Choroid plexus epithelial cell (primary cell): ENCODE results near the gene RCOR3.

Experiments used
- DNase-seq: peaks from one replicate; pipeline ENCODE4 v3.0.0-alpha.2; 2010; ENCODE audit warnings: low read depth
- H3K4me3 ChIP-seq: 2 replicates; pipeline ENCODE4 v1.5.1; 2011; ENCODE audit warnings: low read depth, mild to moderate bottlenecking, control low read depth, low read length, moderate library complexity
- CTCF ChIP-seq: conservative IDR thresholded peaks from 2 replicates; pipeline ENCODE4 v1.5.1; 2011; ENCODE audit warnings: low read depth, mild to moderate bottlenecking, control low read depth, inconsistent platforms, low read length, moderate library complexity

The RCOR3 gene

GRCh38 chr1:211279340-211279739 lies 20.2 kb downstream of the RCOR3 start:
- no peak overlapping the region for H3K4me3 ChIP-seq
- TF ChIP-seq CTCF: no peak
- no peak for DNase-seq

- no peak for DNase-seq
- no peak overlapping the region for H3K4me3 ChIP-seq
- TF ChIP-seq CTCF: no peak
Observed at GRCh38 chr1:211280910-211281309, 21.7 kb downstream of the RCOR3 start.

GRCh38 chr1:211281320-211282022 lies 22.3 kb downstream of the RCOR3 start:
- TF ChIP-seq CTCF: no peak
- DNase-seq: peak; percentile 24
- H3K4me3 ChIP-seq: no peak overlapping the region

- TF ChIP-seq CTCF: no peak
- DNase-seq: no peak
- no peak overlapping the region for H3K4me3 ChIP-seq
Observed at GRCh38 chr1:211282023-211282373, 22.8 kb downstream of the RCOR3 start.

GRCh38 chr1:211285196-211285595 lies 26.0 kb downstream of the RCOR3 start:
- no peak overlapping the region for H3K4me3 ChIP-seq
- no peak for TF ChIP-seq CTCF
- DNase-seq: no peak

- no peak overlapping the region for H3K4me3 ChIP-seq
- TF ChIP-seq CTCF: no peak
- DNase-seq: no peak
Observed at GRCh38 chr1:211287218-211287617, 28.1 kb downstream of the RCOR3 start.

GRCh38 chr1:211292411-211292810 lies 33.2 kb downstream of the RCOR3 start:
- DNase-seq: no peak
- no peak for TF ChIP-seq CTCF
- H3K4me3 ChIP-seq: no peak overlapping the region
